NCI-H1092 treated with DMSO at 0.1 percent for 48 hours (cell line): ENCODE data around the gene POP4.
A peak's percentile ranks its signal among the peaks of the same experiment; 100 is the strongest.

ENCODE experiments used
- DNase-seq: peaks from one replicate; lab custom pipeline; 2025; lab: John Stamatoyannopoulos, UW

The POP4 gene

DNA sequence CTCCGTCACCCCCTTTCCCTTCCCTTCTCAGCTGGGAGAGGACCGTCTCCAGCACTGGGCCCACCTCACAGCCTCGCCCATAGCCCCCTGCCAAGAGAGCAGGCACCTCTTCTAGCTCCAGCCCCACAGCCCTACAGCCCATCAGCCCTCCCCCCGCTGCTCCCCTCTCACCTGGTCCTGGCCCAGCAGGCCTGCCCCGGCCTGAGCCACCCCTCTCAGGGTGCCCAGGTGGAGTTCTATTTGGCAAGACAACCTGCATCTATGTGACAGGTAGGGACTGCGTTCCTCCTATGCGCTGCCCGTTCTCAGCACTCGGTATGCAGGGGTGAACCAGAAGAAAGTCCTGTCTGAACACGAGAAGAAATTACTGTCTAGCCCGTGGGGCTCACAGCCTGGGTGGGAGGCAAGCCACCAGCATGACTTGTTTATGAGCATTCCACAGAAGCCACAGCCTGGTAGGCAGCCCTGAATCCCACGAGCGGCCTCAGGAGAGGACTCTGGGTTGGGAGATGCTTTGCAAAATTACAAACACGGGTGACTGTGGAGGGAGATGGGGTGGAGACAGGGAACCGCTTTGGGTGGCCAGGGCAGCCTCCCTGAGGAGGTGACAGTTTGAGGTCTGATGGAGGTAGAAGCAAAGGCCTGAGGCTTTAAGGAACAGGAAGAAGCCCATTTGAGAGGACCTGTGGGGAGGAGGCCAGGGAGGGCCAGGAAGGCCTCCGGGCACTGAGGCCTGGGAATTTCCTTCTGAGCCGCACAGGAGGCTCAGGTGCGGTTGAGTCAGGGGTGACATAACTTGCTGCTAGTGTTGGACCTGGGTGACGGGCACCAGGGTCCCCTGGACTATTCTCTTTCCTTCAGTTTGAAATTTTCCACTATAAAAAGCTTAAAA lies 58.0 kb downstream of the POP4 start:
- DNase-seq: no peak

DNA sequence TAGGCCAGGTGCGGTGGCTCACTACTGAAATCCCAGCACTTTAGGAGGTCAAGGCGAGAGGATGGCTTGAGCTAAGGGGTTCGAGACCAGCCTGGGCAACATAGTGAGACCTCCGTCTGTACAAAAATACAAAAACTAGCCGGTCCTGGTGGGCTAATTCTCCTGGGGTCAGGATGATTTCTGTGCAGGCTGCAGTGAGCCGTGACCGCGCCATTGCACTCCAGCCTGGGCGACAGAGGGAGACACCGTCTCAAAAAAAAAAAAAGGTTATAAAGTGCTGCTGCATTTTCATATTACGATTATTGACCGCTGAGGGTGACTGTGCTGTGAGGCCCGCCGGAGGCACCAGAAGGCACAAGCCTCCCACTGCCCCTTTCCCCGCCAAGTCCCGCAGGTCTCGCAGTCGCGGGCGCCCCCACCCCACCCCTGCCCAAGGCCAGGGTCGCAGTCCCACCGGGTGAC lies 58.7 kb downstream of the POP4 start:
- DNase-seq: no peak

DNA sequence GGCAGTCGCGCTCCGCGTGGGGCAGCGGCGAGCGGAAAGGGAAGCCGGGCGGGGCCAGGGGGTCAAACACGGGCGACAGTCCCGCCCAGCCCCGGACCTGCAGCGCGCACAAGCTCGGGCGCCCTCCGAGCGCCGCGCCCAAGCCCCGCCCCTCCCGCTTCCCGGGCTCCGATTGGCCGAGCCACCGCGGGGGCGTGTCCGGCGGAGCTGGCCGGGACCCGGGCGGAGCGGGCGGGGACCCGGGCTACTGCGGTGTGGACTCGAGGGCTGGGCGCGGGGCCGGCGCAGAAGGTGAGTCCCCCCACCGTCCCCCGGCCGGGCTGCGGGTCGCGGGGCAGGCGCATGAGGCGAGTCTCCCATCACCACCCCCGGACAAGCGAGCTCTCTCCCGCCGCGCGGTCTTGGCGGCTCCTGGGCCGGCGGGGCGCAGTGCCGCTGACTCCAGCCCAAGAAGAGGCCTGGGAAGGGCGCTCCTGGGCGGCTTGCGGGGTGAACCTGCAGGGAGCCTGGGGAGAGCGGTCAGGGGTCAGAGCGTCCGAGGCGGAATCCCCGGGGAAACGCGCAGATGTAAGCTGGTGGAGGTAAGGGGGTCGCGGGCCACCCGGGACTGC lies 59.2 kb downstream of the POP4 start, which contains the start of gene PLEKHF1:
TSS of gene PLEKHF1 (plus strand) at position 247 of the 611 bp plus-strand sequence. CDS start 8,379 bp downstream, outside the sequence.
- peak; percentile 42 for DNase-seq

DNA sequence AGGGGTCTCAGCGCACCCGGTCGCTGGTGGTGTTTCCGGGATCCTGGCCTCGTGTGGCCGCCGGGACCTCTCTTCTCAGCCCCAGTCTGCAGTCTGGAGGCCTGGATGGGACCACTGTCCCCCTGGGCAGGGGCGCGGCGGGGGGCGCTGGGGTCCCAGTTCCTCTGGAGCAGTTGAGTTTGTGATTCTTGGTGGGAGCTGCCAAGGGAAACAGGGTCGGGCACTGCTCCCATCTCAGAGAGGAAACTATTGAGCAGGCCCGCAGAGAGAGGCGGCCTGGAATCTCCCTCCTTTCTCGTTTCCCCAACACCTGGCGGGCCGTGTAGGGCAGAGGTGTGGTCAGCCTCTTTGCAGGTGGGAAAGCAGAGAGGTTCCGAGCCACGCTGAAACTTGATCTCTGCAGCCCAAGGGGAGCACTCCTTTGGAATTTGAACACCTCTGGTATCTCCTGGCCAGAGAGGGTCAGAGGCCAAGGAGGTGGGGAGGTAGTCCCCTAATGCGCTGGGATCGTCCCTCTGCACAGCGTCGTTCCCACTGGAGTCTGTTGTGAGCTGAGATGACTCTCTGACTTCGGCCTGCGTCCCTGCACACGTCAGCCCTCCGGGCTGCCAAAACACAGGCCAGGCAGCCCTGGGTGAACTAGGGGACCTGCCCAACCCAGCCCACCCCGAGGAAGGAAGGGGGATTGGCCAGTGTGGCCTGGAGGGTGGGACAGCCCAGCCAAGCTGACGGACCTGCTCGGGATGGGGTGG lies 59.9 kb downstream of the POP4 start:
- no peak for DNase-seq
